Stomach (tissue), 4 donors: ENCODE results near the gene WDR48.

ENCODE experiments used
- EP300 ChIP-seq: sonication (generic); formaldehyde crosslinking; IDR thresholded peaks from one replicate; pipeline ENCODE4 v1.6.1; 2017; ENCODE audit warnings: antibody characterized with exemption
- POLR2A ChIP-seq, 4 donors: fragments of 450-650 bp; IDR thresholded peaks; one replicate each; pipeline ENCODE4 v1.6.1; 2016; ENCODE audit warnings: antibody characterized with exemption in 4 of 4, control low read depth in 2 of 4, mild to moderate bottlenecking in 1 of 4, moderate library complexity in 1 of 4
- TF ChIP-seq, protein P1 (sequence below), 7 experiments: fragments of 450-650 bp in 4 of 7; fragments of 200-600 bp in 3 of 7; sonication (generic) in 3 of 7; IDR thresholded peaks; one replicate each; pipeline ENCODE4 v1.5.1; 2016 to 2019; ENCODE audit warnings: antibody characterized with exemption in 7 of 7, control low read depth in 2 of 7, mild to moderate bottlenecking in 1 of 7

DNA sequence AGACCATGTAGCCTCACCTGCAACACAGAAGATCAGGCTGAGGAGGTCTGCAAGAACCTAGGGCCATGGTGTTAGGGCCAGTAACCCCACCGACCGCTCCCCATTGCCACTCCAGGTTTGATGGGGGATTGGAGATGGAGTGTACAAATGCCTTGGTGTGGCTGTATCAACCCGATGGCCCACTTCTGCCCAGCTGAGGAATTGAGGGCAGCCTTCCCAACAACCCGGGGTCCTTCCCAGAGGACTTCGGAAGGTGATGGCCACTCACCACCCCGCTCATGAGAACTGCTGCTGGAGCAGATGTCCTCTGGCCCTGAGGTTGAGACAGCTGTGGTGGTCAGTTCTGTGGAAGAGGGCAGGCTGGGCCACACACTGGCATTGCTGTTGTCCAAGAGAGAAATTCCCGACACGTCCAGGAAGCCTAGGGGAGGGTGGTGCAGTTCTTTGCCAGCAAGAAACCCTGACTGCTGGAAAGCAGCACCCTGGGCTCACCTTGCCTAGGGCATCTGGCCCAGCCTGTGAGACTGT is 46.7 kb downstream of the WDR48 start:
- TF ChIP-seq POLR2A (IDR thresholded peaks at IDR 0.05) (no peak), EP300 (no peak)
- TF ChIP-seq, protein P1, sequence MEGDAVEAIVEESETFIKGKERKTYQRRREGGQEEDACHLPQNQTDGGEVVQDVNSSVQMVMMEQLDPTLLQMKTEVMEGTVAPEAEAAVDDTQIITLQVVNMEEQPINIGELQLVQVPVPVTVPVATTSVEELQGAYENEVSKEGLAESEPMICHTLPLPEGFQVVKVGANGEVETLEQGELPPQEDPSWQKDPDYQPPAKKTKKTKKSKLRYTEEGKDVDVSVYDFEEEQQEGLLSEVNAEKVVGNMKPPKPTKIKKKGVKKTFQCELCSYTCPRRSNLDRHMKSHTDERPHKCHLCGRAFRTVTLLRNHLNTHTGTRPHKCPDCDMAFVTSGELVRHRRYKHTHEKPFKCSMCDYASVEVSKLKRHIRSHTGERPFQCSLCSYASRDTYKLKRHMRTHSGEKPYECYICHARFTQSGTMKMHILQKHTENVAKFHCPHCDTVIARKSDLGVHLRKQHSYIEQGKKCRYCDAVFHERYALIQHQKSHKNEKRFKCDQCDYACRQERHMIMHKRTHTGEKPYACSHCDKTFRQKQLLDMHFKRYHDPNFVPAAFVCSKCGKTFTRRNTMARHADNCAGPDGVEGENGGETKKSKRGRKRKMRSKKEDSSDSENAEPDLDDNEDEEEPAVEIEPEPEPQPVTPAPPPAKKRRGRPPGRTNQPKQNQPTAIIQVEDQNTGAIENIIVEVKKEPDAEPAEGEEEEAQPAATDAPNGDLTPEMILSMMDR (IDR thresholded peaks at IDR 0.05): no peak
